Muscle layer of colon (tissue), 2 donors: ENCODE measurements around the gene CENPL.
"Not testable (repeated sequence)": the region's sequence is repeated elsewhere in the genome, so short reads cannot be mapped to it uniquely, and the experiment has no call there.

ENCODE experiments used
- H3K27ac ChIP-seq: one replicate; pipeline ENCODE4 v1.7.0; 2013; ENCODE audit warnings: low read depth, mild to moderate bottlenecking, low read length, moderate library complexity
- H3K27me3 ChIP-seq, 2 donors: one replicate each; pipeline ENCODE4 v1.7.0; 2013; ENCODE audit warnings: low read length in 2 of 2, mild to moderate bottlenecking in 2 of 2; ENCODE audit not compliant: insufficient read depth in 2 of 2, control insufficient read depth in 1 of 2
- H3K36me3 ChIP-seq: one replicate; pipeline ENCODE4 v1.7.0; 2013; ENCODE audit warnings: mild to moderate bottlenecking, low read length; ENCODE audit not compliant: insufficient read depth
- H3K4me1 ChIP-seq: one replicate; pipeline ENCODE4 v1.7.0; 2013; ENCODE audit warnings: mild to moderate bottlenecking, low read length; ENCODE audit not compliant: insufficient read depth
- H3K4me3 ChIP-seq, 2 donors: one replicate each; pipeline ENCODE4 v1.7.0; 2013; ENCODE audit warnings: low read length in 2 of 2, low read depth in 1 of 2, mild to moderate bottlenecking in 1 of 2, moderate library complexity in 1 of 2
- H3K9ac ChIP-seq: one replicate; pipeline ENCODE4 v1.7.0; 2013; ENCODE audit warnings: low read length
- H3K9me3 ChIP-seq: one replicate; pipeline ENCODE4 v1.7.0; 2013; ENCODE audit warnings: mild to moderate bottlenecking, low read length
- donor health status: abdominal sarcoma.
- donor health status: Adenocarcinoma of cecum.

The CENPL gene

DNA sequence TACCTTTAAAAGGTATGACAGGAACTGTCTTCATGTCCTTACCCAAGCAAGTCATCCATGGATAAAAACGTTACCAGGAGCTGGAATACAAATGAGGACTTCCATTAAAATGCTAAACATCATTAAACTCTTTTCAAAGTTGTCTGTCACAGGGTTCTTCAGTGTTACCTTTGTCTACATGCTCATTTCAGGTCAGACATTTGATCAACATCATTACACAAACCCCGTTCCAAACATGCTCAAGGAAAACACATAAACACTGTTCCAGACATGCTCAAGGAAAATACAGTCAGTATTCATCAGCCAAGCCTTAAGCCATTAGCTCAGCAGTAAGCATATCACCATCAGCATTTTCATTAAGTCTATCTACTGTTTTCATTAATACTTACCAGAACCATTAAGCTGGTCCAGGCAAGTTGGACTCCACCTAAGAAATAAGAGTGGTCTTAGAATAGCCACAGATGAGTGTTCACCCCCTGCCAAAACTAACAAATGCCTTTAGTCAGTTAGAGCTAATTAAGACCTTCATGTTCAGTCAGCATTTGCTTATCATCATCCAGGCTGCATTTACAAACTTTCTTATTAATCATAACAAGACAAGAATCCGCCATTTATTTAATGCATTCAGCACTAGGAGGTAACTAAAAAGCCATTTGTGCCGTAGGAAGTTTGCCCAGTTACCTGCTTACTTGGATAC is 40.9 kb upstream of the CENPL start:
- Histone ChIP-seq H3K4me1 (peaks cover 14% of the 10 kb centered on the region), H3K27me3 (no peaks in the 10 kb centered on the region), H3K9me3 (no peaks in the 10 kb centered on the region), H3K36me3 (peaks cover 42% of the 10 kb centered on the region), H3K4me3 (no peak overlapping the region), H3K9ac (no peak overlapping the region), H3K27ac (no peak overlapping the region)

DNA sequence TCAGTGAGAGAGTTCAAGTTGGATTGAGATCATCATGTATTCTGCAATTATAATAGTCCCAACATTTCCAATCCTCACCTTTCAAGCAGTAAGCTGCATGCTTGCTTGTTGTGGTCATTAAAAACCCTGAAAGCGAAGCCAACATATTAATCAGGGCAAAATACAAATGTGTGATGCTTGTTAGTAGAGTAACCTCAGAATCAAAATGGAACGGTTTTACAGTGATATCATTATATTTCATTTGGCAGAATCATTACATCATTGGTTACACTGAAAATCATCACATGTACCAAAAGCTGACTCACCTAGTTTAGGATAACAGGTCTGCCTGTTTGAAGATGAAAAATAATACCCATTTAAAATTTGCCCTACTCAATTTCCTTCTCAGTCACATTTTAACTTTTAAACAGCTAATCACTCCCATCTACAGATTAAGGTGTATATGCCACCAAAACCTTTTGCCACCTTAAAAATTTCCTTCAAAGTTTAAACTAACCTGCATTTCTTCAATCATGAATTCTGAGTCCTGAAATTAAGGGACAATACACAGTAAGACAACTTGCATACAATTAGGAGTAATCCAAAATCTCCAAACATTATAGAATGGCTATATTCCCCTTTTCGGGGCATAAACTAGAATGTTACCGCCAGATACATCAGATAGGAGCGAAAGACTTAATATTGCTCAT is 39.6 kb upstream of the CENPL start:
- peaks cover 38% of the 10 kb centered on the region for H3K36me3 ChIP-seq
- H3K4me1 ChIP-seq: peaks cover 10% of the 10 kb centered on the region
- H3K27ac ChIP-seq: no peak overlapping the region
- no peak overlapping the region for H3K4me3 ChIP-seq
- no peaks in the 10 kb centered on the region for H3K27me3 ChIP-seq
- H3K9me3 ChIP-seq: no peaks in the 10 kb centered on the region
- no peak overlapping the region for H3K9ac ChIP-seq

DNA sequence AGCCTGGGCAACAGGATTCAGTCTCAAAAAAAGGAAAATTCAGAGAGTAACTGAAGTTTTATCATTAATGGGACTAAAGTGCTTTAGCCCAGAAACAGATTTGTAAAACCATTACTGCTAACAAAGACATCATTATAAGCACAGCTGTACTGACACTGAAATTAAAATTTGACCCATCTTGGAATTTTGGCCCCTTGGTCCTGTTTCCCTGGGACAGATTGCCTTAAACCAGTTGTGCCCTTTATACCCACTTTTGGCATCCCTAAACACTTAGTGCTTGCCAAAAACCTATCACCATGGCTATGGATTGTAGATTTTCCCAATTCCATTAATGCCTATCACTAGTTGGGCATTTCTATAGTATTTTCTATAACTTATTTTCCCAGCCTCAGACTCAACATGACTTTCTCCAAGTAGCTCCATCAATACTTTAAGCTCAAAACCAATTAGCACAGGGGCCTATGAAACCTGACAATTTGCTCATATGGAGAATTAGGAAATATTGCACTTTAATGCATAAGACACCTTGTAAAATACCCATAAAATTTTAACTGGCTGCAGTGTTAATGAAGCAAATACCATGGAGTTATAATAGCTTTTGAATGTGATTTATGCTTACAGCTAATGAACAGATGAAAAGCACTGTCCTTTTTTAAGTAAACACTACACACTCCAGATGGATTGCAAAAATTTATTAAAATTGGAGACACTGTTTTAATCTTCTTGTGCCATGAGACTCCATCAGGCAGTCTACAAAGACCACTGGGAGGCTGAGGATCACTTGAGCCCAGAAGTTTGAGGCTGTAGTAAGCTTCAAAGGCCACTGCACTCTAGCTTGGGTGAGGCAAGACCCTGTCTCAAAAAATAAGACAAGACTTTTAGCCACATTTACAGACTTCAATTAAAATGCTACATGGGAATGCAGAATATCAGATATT is 38.8 kb upstream of the CENPL start:
- H3K36me3 ChIP-seq: peaks cover 38% of the 10 kb centered on the region
- peaks cover 10% of the 10 kb centered on the region for H3K4me1 ChIP-seq
- H3K9ac ChIP-seq: no peak overlapping the region
- no peak overlapping the region for H3K4me3 ChIP-seq
- no peak overlapping the region for H3K27ac ChIP-seq
- H3K27me3 ChIP-seq: no peaks in the 10 kb centered on the region
- H3K9me3 ChIP-seq: no peaks in the 10 kb centered on the region

DNA sequence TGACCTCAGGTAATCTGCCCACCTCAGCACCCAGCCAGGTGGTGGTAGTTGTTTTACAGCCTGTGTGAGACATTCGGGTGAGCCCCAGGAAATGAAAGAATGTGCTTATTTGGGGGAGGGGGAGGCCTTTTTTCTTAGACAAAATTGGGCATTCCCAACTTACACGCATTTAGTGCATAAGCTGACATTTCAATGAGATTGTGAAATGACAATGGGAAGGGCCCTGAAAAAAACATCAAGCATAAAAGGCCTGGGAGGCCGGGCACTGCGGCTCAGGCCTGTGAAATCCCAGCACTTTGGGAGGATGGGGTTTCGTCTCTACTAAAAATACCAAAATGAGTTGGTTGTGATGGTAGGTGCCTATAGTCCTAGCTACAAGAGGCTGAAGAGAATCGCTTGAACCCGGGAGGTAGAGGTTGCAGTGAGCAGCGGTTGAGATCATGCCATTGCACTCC is 38.1 kb upstream of the CENPL start:
- Histone ChIP-seq H3K4me1 (peaks cover 10% of the 10 kb centered on the region), H3K9ac (no peak overlapping the region), H3K36me3 (peaks cover 41% of the 10 kb centered on the region), H3K4me3 (no peak overlapping the region), H3K27me3 (no peaks in the 10 kb centered on the region), H3K27ac (no peak overlapping the region), H3K9me3 (no peaks in the 10 kb centered on the region)

DNA sequence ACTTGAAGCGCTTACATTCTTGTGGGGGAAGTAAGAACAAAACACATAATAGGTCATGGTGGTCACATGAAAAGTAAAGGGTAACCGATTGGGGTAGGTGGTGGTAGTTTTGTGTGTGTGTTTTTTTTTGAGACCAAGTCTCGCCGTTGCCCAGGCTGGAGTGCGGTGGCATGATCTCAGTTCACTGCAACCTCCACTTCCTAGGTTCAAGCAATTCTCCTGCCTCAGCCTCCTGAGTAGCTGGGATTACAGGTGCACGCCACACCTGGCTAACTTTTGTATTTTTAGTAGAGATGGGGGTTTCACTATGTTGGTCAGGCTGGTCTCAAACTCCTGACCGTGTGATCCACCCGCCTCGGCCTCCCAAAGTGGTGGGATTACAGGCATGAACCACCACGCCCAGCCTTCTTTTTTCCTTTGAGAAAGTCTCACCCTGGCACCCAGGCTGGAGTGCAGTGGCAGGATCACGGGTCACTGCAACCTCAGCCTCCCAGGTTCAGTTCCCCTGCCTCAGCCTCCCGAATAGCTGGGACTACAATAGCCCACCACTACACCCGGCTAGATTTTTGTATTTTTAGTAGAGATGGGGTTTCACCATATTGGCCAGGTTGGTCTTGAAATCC is 37.6 kb upstream of the CENPL start:
- not testable (repeated sequence) for H3K4me3 ChIP-seq, H3K27ac ChIP-seq, H3K9ac ChIP-seq, H3K27me3 ChIP-seq, H3K9me3 ChIP-seq, H3K4me1 ChIP-seq
- peaks cover 46% of the 10 kb centered on the region for H3K36me3 ChIP-seq

DNA sequence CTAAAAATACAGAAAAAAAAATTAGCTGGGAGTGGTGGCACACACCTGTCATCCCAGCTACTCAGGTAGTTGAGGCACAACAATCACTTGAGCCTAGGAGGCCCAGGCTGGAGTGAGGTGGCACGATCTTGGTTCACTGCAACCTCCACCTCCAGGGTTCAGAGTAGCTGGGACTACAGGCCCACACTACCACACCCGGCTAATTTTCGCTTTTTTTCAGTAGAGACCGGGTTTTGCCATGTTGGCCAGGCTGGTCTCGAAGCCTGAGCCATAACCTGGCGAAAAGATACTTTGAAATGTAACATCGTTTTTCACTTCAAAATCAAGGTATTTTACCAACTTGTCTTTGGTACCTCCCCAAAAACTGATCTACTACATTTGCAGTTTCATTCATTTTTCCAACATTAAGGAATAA is 37.1 kb upstream of the CENPL start:
- Histone ChIP-seq H3K36me3 (peaks cover 47% of the 10 kb centered on the region), H3K4me1 (peaks cover 5% of the 10 kb centered on the region), H3K27me3 (no peaks in the 10 kb centered on the region), H3K9me3 (no peaks in the 10 kb centered on the region), H3K4me3 (no peak overlapping the region), H3K27ac (no peak overlapping the region), H3K9ac (no peak overlapping the region)

DNA sequence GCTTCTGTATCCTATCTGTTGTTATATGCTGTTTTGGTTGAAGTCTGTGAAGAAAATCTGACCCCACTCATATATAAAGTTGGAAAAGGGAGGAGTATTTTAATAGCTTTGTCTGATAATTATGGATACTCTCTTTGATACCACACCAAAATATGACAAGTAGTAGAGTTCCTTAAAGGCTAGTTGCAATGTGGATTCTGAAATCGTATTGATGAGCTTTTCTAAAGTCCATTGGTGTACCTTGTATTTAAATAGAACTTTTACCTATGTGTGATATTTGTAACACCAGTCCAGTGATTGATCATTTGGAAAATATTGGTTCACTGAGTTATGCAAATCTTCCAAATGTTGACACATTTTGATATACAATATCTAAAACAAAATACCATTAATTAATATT is 35.4 kb upstream of the CENPL start:
- H3K9ac ChIP-seq: no peak overlapping the region
- H3K27ac ChIP-seq: no peak overlapping the region
- no peak overlapping the region for H3K4me3 ChIP-seq
- peaks cover 33% of the 10 kb centered on the region for H3K36me3 ChIP-seq
- H3K4me1 ChIP-seq: no peaks in the 10 kb centered on the region
- no peaks in the 10 kb centered on the region for H3K9me3 ChIP-seq
- H3K27me3 ChIP-seq: no peaks in the 10 kb centered on the region

DNA sequence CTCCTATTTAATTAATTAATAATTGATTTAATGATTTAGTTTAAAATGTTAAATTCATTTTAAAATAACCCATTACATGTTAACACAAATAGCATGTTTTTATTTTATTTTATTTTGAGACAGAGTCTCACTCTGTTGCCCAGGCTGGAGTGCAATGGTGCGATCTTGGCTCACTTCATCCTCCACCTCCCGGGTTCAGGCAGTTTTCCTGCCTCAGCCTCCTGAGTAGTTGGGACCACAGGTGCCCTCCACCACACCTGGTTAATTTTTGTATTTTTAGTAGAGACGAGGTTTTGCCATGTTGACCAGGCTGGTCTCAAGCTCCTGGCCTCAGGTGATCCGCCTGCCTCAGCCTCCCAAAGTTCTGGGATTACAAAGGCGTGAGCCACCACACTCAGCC is 34.9 kb upstream of the CENPL start:
- not testable (repeated sequence) for H3K9me3 ChIP-seq, H3K27ac ChIP-seq, H3K4me3 ChIP-seq, H3K27me3 ChIP-seq, H3K9ac ChIP-seq, H3K4me1 ChIP-seq
- peaks cover 28% of the 10 kb centered on the region for H3K36me3 ChIP-seq

DNA sequence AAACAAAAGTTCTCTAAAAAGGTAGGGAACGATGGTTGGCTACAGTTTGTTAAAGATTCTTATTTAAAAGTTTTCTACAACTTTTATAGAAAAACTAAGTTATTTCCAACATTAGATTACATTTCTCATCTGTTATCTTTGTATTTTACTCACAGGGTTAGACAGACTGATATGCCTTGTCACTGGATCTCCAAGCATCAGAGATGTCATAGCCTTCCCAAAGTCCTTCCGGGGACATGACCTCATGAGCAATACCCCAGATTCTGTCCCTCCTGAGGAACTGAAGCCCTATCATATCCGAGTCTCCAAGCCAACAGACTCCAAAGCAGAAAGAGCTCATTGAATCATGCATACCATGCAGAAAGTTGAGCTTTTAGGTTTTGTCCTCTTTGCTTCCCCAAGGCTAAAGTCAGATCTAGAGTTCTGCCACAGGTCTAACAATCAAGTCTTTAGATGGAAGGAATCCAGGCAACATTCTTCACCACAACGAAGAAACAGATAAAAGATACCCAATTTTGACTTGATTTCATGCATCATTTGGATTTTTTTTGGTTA is 32.8 kb upstream of the CENPL start:
- Histone ChIP-seq H3K4me1 (no peaks in the 10 kb centered on the region), H3K36me3 (peaks cover 24% of the 10 kb centered on the region), H3K9ac (no peak overlapping the region), H3K9me3 (no peaks in the 10 kb centered on the region), H3K4me3 (no peak overlapping the region), H3K27ac (no peak overlapping the region), H3K27me3 (no peaks in the 10 kb centered on the region)

DNA sequence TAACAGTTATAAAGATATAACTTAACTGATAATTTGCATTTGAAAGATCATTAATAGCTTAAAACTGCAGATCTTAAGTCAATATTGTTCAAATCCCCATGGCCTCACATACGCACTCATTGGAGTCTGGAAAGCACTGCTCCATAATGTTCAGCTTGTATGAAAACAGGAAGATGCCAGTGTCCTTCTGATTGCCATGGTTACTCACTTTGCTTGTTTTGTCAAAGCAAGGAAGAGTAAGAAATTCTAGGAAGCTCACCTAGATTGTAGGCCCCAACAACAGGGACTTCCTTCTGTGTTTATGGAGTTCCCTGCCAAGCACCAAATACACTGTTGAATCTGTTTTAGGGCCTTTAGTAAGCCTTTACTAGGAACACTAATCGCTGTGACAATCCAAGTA is 32.2 kb upstream of the CENPL start:
- Histone ChIP-seq H3K4me1 (no peaks in the 10 kb centered on the region), H3K9me3 (no peaks in the 10 kb centered on the region), H3K4me3 (no peak overlapping the region), H3K9ac (no peak overlapping the region), H3K36me3 (peaks cover 24% of the 10 kb centered on the region), H3K27ac (no peak overlapping the region), H3K27me3 (no peaks in the 10 kb centered on the region)

DNA sequence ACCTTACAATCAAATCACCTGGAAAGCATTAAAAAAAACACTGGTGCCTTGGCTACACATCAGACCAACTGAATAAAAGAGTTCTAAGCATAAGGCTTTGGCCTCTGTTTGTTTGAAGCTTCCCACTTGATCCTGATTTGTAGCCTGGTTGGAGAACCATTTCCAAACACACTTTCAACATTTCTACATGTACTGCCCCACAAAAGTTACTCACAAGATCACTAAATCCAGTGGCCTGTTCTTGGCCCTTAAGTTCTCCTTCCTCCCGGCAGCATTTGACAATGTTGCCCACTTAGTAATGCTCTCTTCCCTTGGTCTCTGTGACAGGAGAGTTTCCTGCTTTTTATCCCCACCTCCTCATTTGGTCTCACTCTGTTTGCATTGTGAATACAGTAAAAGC is 31.3 kb upstream of the CENPL start:
- Histone ChIP-seq H3K27ac (no peak overlapping the region), H3K9ac (no peak overlapping the region), H3K9me3 (no peaks in the 10 kb centered on the region), H3K4me3 (no peak overlapping the region), H3K36me3 (peaks cover 24% of the 10 kb centered on the region), H3K4me1 (no peaks in the 10 kb centered on the region), H3K27me3 (no peaks in the 10 kb centered on the region)
